HG02943 (cell line): ENCODE measurements around the gene RABGEF1.
"Not testable (repeated sequence)": the region's sequence is repeated elsewhere in the genome, so short reads cannot be mapped to it uniquely, and the experiment has no call there.

ENCODE experiments used
- ATAC-seq: cut with Tn5 transposase; IDR thresholded peaks from one replicate; pipeline ENCODE4 v1.9.1; 2021; ENCODE audit warnings: mild to moderate bottlenecking, low read depth, moderate library complexity; ENCODE audit not compliant: unreplicated experiment

Gene RABGEF1

GRCh38 chr7:66800591-66800990, 60.1 kb downstream of the RABGEF1 start:
- ATAC-seq: no peak

GRCh38 chr7:66804001-66804400, 63.5 kb downstream of the RABGEF1 start:
- no peak for ATAC-seq

- no peak for ATAC-seq
Observed at GRCh38 chr7:66807736-66808135, 67.2 kb downstream of the RABGEF1 start.

- ATAC-seq: no peak
Observed at GRCh38 chr7:66810716-66811115, 70.2 kb downstream of the RABGEF1 start.

- not testable (repeated sequence) for ATAC-seq
Observed at GRCh38 chr7:66815186-66815875, 74.8 kb downstream of the RABGEF1 start.

- ATAC-seq: no peak
Observed at GRCh38 chr7:66815951-66816350, 75.4 kb downstream of the RABGEF1 start.

- ATAC-seq: not testable (repeated sequence)
Observed at GRCh38 chr7:66816658-66817057, 76.1 kb downstream of the RABGEF1 start.

- not testable (repeated sequence) for ATAC-seq
Observed at GRCh38 chr7:66817208-66817795, 76.8 kb downstream of the RABGEF1 start.

GRCh38 chr7:66817956-66818355, 77.4 kb downstream of the RABGEF1 start:
- not testable (repeated sequence) for ATAC-seq

GRCh38 chr7:66824041-66824440, 83.5 kb downstream of the RABGEF1 start:
- ATAC-seq: no peak

- not testable (repeated sequence) for ATAC-seq
Observed at GRCh38 chr7:66825538-66825937, 85.0 kb downstream of the RABGEF1 start.

GRCh38 chr7:66826649-66827048, 86.1 kb downstream of the RABGEF1 start:
- ATAC-seq: no peak

GRCh38 chr7:66830976-66831375, 90.4 kb downstream of the RABGEF1 start:
- ATAC-seq: not testable (repeated sequence)

- no peak for ATAC-seq
Observed at GRCh38 chr7:66832531-66833351, 92.2 kb downstream of the RABGEF1 start.

- no peak for ATAC-seq
Observed at GRCh38 chr7:66837007-66837406, 96.5 kb downstream of the RABGEF1 start.

GRCh38 chr7:66837661-66838060, 97.1 kb downstream of the RABGEF1 start:
- ATAC-seq: no peak

GRCh38 chr7:66839814-66840213, 99.3 kb downstream of the RABGEF1 start:
- no peak for ATAC-seq

- ATAC-seq: no peak
Observed at GRCh38 chr7:66840316-66840715, 99.8 kb downstream of the RABGEF1 start.

GRCh38 chr7:66841898-66842297, 101.4 kb downstream of the RABGEF1 start:
- no peak for ATAC-seq

- not testable (repeated sequence) for ATAC-seq
Observed at GRCh38 chr7:66843492-66843891, 103.0 kb downstream of the RABGEF1 start.
